Raji (cell line): Measurements from ENCODE around the gene NTN5.

Source experiments
- POLR2A ChIP-seq: IDR thresholded peaks from 2 replicates; pipeline ENCODE4 v1.6.1; 2011; ENCODE audit warnings: low read depth, low read length, control low read depth; ENCODE audit not compliant: insufficient read depth

NTN5 gene

DNA sequence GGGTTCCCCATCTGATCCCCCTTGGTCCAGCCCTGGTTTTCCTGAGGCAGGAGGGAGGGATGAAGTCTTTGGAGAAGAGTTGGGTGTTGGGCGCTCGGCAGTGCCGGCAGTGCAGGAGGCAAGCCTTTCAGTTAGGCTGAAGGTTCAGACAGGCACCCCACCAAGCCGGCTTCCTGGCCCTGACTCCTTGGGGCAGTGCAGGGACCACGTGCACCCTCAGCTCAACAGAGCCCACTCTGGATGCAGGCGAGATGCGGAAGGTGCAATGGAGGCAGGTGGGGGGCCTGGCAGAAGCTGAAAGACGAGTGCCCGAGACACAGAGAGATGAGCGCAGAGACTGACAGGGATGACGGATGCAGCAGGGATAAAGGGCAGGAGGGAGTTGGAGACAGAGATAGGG is 35.7 kb upstream of the NTN5 start:
- TF ChIP-seq POLR2A, result no peak

DNA sequence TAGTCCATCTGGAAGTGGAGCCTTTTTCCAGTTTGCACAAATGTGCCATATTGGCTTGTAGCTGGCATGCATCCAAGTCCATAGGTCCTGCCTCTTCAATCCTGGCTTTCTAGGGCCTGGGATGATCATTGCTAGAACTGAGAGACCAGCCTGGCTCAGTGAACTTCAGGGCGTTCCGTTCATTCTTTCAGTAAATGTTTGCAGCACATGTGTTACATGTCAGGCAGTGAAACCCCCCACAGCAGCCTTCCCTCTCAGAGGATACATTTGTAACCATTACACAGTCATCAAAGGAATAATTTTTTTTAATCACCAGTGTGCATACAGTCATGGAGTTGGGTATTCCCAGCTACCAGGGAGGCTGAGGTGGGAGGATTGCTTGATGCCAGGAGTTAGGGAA is 32.6 kb upstream of the NTN5 start:
- no peak for TF ChIP-seq POLR2A

DNA sequence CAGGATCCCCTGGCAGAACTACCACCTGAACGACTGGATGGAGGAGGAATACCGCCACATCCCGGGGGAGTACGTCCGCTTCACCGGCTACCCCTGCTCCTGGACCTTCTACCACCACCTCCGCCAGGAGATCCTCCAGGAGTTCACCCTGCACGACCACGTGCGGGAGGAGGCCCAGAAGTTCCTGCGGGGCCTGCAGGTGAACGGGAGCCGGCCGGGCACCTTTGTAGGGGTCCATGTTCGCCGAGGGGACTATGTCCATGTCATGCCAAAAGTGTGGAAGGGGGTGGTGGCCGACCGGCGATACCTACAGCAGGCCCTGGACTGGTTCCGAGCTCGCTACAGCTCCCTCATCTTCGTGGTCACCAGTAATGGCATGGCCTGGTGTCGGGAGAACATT is 30.5 kb upstream of the NTN5 start:
- no peak for TF ChIP-seq POLR2A

DNA sequence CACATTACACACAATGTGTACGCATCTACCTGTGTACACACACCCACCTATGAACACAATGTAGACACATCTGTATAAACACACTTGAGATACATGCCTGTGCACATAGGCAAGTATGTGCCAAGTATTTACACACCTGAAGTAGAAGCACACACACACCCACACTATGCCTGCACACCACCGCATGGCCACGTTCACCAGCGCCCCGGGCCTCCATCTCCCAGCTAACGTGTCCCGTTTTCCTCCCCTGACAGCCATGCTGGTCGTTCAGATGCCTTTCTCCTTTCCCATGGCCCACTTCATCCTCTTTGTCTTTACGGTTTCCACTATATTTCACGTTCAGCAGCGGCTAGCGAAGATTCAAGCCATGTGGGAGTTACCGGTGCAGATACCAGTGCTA is 29.9 kb upstream of the NTN5 start:
- TF ChIP-seq POLR2A, result no peak

DNA sequence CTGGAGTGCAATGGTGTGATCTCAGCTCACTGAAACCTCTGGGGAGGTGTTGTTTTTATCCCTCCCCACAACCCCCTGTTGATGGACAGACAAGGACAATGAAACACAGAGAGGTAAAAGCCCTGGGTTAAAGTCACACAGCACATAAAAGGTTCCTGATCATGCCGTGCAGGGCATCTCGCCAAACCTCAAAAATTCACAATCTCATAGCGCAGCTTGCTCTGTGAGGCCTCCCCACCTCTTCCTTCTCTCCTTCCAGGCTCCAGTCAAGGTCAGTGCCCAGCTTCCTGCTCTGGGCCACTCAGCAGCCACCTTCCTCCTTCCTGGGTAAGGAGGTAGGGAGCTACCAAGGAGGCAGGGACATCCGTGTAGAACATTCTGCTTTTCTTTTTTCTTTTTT is 25.2 kb upstream of the NTN5 start:
- TF ChIP-seq POLR2A, result no peak

DNA sequence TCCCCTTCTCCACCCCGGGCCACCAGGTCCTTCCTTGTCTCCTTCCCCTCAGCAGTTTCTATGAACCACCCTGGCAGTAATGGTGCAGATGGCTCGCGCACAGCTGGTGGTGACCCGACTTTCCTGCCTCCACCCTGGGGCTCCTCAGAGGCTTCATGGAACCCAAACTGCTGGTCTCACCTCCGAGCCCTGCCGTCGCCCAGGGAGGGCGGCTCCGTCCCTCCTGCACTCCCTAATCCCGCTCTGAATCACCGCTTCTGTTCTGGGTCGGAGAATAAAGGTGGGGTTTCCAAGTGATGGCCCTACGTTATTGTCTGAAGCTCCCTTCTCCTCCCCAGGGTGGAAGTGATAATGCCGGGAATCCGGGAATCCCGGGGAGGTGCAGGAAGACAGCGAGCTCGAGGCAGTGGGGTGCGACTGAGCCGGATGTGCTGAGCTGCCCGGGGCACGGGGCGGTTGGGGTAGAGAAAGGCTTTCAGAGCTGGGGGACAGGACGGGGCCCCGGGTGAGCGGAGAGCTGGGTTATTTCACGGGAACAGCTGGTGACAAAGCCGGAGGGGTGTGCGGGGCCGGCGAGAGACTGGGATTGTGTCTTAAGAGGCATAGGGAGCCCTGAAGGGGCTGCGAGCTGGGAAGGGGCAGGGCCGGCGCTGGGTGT is 23.7 kb upstream of the NTN5 start:
- no peak for TF ChIP-seq POLR2A

DNA sequence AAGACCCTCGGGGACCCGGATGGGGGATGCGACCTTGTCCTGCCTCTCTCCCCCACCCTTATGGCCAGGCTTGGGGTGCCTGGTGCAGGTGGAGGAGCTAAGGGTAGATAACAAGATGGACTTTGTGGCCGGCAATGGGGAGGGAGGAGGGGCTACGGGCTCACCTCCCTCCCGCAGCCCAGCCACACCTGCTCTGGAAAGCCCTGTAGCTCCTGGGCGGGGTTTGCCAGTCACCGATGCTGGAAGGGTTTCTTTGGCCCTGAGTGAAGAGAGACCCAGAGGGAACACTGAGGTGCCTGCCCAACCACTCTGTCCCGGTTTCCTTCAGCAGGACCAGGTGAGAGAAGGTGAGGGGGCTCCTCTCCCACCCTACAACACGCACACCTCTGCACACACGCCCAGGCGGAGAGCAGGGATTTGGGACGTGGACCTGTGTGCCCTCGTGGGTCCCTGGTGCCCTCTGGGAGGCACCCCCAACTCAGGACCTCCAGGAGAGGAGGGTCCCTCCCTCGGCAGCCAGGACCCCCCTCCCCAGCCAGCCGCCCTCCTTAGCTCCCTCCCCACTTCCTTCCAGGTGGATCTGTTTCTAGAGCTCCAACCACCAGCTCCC is 23.0 kb upstream of the NTN5 start, which contains the start of gene FUT2:
TSS of gene FUT2 (plus strand) at position 229 of the 610 bp plus-strand sequence. CDS start 6,986 bp downstream, outside the sequence.
- TF ChIP-seq POLR2A, result no peak

DNA sequence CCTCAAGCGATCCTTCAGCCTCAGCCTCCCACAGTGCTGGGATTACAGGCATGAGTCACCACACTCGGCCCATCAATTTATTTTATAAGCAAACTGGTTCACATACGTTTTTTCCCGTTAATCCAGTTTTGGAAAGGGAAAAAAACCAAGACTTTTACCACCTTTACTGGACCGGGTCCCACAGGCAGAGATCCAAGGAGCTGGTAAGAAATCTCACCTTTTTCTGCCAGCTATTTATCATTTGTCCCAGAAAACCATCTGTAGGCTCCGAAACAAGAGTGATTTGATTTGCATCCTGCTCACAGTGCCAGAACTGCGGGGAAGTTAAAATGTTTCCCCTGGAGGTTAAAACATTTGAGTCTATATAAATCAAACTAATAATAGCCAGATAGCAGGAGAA is 16.6 kb upstream of the NTN5 start:
- no peak for TF ChIP-seq POLR2A

DNA sequence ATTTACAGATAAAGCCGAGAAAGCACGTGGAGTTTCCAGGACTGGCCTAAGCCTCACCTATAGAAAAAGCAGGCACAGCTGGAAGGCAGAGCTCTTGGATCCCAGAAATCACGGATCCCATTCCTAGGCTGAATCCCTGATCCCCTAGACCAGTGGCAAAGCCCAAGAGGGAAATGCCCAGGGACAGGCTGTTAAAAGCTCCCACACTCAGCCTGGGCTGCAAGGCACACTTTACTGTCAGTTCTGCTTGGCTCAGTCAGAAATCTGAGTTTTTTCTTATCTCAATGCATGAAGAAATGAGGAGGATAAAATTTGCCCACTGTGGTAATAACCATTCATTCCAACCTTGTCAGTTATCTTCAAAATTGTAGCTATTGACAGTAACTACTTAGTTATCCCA is 15.0 kb upstream of the NTN5 start:
- TF ChIP-seq POLR2A, result no peak

DNA sequence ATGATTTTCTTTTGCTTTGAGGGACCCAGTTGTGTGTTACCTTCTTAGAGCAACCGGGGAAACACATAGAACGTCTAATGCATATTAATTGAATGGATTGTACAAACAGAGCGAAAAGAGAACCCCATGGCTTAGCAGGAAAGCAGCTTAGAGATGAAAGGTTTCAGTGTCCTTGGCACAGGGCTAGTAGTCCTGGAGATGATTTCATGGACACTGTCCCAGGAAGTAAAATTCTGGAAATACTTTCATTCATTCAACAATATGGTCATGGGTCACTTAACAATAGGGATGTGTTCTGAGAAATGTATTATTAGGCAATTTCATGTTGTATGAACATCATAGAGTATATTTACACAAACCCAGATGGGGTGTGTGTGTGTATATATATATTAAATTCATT is 13.3 kb upstream of the NTN5 start:
- no peak for TF ChIP-seq POLR2A

DNA sequence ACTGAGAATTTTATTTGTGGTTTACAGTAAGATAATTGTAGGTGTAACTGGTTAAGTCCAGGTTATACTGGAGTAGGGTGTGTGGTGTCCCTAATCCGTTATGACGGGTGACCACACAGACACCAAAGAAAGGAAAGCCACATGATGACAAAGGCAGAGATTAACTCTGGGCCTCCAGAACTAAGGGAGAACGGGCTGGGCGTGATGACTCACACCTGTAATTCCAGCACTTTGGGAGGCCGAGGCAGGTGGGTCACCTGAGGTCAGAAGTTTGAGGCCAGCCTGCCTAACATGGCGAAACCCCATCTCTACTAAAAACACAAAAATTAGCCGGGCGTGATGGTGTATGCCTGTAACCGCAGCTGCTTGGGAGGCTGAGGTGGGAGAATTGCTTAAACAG is 12.8 kb upstream of the NTN5 start:
- no peak for TF ChIP-seq POLR2A

DNA sequence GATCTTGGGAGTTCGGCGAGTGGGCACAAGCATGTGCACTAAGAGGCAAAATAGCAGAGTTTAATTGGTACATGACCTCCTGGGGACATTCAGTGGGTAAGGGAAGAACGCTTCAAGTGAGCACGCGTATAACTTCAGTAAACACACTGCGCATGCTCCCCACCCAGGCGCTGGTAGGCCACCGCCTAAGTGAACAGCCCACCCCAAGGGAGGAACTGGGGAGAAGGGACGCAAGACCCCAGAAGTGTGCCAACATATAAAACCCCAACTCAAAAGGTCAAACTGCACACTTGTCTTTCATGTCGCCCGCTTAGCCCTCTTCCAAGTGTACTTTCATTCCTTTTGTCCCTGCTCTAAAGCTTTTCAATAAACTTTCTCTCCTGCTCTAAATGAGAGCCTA is 10.5 kb upstream of the NTN5 start:
- TF ChIP-seq POLR2A, result no peak

DNA sequence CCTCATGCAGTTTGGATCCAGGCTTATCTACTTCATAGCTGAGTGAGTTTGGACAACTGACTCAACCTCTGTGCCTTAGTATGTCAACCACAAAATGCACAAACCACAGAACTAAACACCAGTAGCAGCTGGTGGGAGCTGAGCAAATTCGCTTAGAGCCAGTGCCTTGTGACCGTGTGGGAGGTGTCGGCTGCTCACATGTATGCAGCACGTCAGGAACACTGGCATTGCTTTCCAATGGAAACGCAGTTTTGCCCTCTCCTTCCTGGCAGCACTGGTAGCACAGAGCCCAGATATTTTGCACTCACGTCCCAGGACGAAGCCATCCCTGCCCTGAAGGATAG is 8.3 kb upstream of the NTN5 start:
- TF ChIP-seq POLR2A, result no peak

DNA sequence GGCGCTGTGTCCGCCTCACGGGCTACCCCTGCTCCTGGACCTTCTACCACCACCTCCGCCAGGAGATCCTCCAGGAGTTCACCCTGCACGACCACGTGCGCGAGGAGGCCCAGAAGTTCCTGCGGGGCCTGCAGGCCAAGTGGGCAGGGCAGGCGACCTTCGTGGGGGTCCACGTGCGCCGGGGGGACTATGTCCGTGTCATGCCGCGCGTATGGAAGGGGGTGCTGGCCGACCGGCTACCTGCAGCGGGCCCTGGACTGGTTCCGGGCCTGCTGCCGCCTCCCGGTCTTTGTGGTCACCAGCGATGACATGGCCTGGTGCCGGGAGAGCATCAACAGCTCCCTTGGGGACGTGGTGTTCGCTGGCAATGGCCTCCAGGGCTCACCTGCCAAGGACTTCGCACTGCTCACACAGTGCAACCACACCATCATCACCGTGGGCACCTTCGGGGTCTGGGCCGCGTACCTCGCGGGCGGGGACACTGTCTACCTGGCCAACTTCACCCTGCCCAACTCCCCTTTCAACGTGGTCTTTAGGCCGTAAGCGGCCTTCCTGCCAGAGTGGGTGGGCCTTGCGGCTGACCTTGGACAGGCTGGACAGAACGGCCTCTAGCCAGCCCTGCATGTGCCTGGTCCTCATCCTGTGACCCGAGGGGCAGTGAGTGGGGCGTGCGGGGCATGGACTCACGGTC is 7.8 kb upstream of the NTN5 start:
- TF ChIP-seq POLR2A, result no peak

DNA sequence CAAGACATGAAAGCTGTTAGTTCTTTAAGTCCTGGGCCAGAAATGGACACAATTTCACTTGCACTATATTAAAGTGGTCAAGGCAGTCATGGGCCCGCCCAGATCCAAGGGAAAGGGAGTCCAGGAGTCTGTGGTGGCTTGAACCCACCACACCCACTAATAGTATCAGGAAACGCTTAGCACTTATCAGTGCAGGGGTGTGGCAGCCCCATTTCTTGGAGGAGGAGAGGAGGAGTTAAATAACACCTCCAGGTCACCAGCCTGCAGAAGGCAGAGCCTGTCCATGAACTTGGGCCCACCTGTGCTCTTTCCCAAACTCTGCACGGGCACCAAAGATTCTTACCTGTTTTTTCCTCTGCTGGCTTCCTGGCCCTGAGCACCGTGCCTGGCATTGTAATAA is 5.4 kb upstream of the NTN5 start:
- TF ChIP-seq POLR2A, result no peak

DNA sequence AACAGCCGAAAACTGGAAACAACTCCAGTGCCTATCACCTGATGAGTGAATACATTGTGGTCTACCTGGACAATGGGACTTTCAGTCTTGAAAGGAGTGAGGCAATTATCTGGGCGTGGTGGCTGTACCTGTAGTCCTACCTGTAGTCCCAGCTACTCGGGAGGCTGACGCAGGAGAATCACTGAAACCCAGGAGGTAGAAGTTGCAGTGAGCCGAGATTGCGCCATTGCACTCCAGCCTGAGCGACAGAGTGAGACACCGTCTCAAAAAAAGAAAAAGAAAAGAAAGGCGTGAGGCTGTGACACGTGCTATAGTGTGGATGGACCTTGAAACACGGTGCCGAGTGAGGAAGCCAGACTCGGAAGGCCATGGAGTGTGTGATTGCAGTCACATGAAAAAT is 4.1 kb upstream of the NTN5 start:
- TF ChIP-seq POLR2A, result no peak
